ENCODE data around the gene SLC44A1. TPM values are rescaled to one million over a fixed set of nuclear protein-coding genes. Genes with fewer than 3 reads are reported as not detected.

Gene SLC44A1
- polyA plus RNA-seq, 3 donors, result 6.9 to 52.1 (median 46.5) TPM

DNA sequence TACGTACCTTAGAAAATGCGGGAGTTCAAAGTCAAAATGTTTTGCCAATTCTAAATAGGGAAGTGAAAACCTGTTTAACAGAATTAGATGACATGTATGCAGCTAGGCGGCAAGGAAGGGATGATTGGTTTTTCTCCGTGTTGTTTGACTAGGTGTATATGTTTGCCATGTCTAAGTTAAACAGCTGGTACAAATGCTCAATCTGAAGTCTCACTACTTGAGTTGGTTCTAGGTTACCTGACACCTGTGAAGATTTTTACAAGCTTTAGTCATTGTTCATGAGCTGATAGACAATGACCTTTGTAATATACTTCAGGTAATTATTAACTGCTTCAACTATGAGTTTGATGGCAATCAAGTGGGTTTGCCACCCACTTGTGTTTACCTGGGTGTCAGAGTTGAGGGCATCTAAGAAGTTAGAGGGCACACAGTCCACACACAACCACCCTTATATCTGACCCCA is 74.3 kb downstream of the SLC44A1 start:
- H3K36me3 Mint-ChIP-seq, result peaks cover 38 to 39% of the 10 kb centered on the region in 2 donors
- no peaks in the 10 kb centered on the region for H4K20me1 ChIP-seq (ENCODE audit: insufficient read depth, low read length)
- H3K4me3 ChIP-seq (replicated peaks in 1 of 3; ENCODE audit: low read depth in 2 of 3, low read length in 3 of 3), result no peak overlapping the region
- no peak overlapping the region for H3K27ac Mint-ChIP-seq
- no peaks in the 10 kb centered on the region for H3K79me2 ChIP-seq (ENCODE audit: insufficient read depth, low read length)
- H3K4me1 Mint-ChIP-seq, result no peaks in the 10 kb centered on the region
- intact Hi-C loops (cut with micrococcal nuclease), result no loop called here
- H3K9ac ChIP-seq (ENCODE audit: insufficient read depth, low read length, poor library complexity, severe bottlenecking), result no peak overlapping the region
- no peak for DNase-seq
- WGBS (ENCODE audit: insufficient coverage), result 83% methylated on average over 4 of the region's 4 CpGs
- no peaks in the 10 kb centered on the region for H3K27me3 ChIP-seq (ENCODE audit: control insufficient read depth in 2 of 2, insufficient read depth in 2 of 2, low read length in 2 of 2)
- no peaks in the 10 kb centered on the region for H3K4me1 ChIP-seq (ENCODE audit: control insufficient read depth in 1 of 2, insufficient read depth in 2 of 2, low read length in 2 of 2)
- peaks cover 11 to 54% of the 10 kb centered on the region in 2 donors for H3K36me3 ChIP-seq (replicated peaks in 1 of 2; ENCODE audit: control insufficient read depth in 1 of 2, insufficient read depth in 2 of 2, low read length in 2 of 2)
- H3K4me2 ChIP-seq (replicated peaks; ENCODE audit: extremely low read depth, low read length, poor library complexity, severe bottlenecking), result no peak overlapping the region
- H3K9me3 ChIP-seq (replicated peaks in 1 of 2; ENCODE audit: control insufficient read depth in 1 of 2, insufficient read depth in 1 of 2, low read length in 2 of 2), result no peaks in the 10 kb centered on the region
- no peak overlapping the region for H2AFZ ChIP-seq (ENCODE audit: insufficient read depth, low read depth, low read length, poor library complexity, severe bottlenecking)
- H3K27me3 Mint-ChIP-seq (ENCODE audit: low read depth in 3 of 3), result no peaks in the 10 kb centered on the region
- H3K4me3 Mint-ChIP-seq, result no peak overlapping the region
- H3K9me3 Mint-ChIP-seq, result peaks cover 0 to 1% (median 0%) of the 10 kb centered on the region in 7 donors
- TF ChIP-seq, protein P1, sequence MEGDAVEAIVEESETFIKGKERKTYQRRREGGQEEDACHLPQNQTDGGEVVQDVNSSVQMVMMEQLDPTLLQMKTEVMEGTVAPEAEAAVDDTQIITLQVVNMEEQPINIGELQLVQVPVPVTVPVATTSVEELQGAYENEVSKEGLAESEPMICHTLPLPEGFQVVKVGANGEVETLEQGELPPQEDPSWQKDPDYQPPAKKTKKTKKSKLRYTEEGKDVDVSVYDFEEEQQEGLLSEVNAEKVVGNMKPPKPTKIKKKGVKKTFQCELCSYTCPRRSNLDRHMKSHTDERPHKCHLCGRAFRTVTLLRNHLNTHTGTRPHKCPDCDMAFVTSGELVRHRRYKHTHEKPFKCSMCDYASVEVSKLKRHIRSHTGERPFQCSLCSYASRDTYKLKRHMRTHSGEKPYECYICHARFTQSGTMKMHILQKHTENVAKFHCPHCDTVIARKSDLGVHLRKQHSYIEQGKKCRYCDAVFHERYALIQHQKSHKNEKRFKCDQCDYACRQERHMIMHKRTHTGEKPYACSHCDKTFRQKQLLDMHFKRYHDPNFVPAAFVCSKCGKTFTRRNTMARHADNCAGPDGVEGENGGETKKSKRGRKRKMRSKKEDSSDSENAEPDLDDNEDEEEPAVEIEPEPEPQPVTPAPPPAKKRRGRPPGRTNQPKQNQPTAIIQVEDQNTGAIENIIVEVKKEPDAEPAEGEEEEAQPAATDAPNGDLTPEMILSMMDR (IDR thresholded peaks at IDR 0.05), result no peak
- no peak overlapping the region for H3K27ac ChIP-seq (ENCODE audit: low read depth in 1 of 2, low read length in 2 of 2)

DNA sequence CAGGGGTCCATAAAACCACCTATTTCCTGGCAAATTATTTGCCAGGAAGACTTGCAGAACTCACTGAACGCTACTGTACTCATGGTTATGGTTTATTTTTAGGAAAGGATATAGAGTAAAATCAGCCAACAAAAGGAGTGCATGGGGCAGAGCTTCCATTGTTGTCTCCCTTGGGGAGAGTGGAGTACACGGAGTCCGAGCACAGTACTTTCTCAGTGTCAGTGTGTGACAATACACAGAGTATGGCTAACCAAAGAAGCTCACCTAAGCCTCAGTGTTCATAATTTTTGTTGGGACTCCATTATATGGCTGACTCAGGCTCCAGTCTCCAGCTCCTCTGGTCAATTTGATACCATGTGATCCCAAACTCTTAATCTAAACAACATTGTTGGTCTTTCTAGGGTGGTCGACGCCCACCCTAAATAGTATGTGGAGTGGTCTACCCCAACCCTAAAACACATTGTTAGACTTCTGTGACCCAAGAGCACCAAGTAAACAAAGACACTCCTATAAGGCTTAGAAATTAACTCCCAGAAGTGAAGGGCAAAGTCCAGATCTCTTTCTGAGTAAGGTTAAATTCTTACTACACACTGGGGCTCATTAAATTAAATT is 74.9 kb downstream of the SLC44A1 start:
- H3K27ac ChIP-seq (ENCODE audit: low read depth in 1 of 2, low read length in 2 of 2), result no peak overlapping the region
- intact Hi-C loops (cut with micrococcal nuclease), result no loop called here
- Mint-ChIP-seq H3K4me1 (no peaks in the 10 kb centered on the region), H3K27ac (peak overlapping the region in 2 of 7 donors; percentile 37 to 48), H3K27me3 (ENCODE audit: low read depth in 3 of 3) (no peaks in the 10 kb centered on the region), H3K36me3 (peaks cover 33 to 39% of the 10 kb centered on the region in 2 donors), H3K9me3 (peaks cover 0 to 2% (median 0%) of the 10 kb centered on the region in 7 donors), H3K4me3 (no peak overlapping the region)
- WGBS (ENCODE audit: insufficient coverage), result 78% methylated on average over 1 of the region's 5 CpGs
- H3K79me2 ChIP-seq (ENCODE audit: insufficient read depth, low read length), result no peaks in the 10 kb centered on the region
- no peak overlapping the region for H3K4me3 ChIP-seq (replicated peaks in 1 of 3; ENCODE audit: low read depth in 2 of 3, low read length in 3 of 3)
- H3K9me3 ChIP-seq (replicated peaks in 1 of 2; ENCODE audit: control insufficient read depth in 1 of 2, insufficient read depth in 1 of 2, low read length in 2 of 2), result no peaks in the 10 kb centered on the region
- no peak overlapping the region for H3K4me2 ChIP-seq (replicated peaks; ENCODE audit: extremely low read depth, low read length, poor library complexity, severe bottlenecking)
- H3K27me3 ChIP-seq (ENCODE audit: control insufficient read depth in 2 of 2, insufficient read depth in 2 of 2, low read length in 2 of 2), result no peaks in the 10 kb centered on the region
- no peak for DNase-seq
- peaks cover 11 to 49% of the 10 kb centered on the region in 2 donors for H3K36me3 ChIP-seq (replicated peaks in 1 of 2; ENCODE audit: control insufficient read depth in 1 of 2, insufficient read depth in 2 of 2, low read length in 2 of 2)
- no peaks in the 10 kb centered on the region for H4K20me1 ChIP-seq (ENCODE audit: insufficient read depth, low read length)
- H2AFZ ChIP-seq (ENCODE audit: insufficient read depth, low read depth, low read length, poor library complexity, severe bottlenecking), result no peak overlapping the region
- no peak overlapping the region for H3K9ac ChIP-seq (ENCODE audit: insufficient read depth, low read length, poor library complexity, severe bottlenecking)
- TF ChIP-seq, protein P1 (IDR thresholded peaks at IDR 0.05), result no peak
- H3K4me1 ChIP-seq (ENCODE audit: control insufficient read depth in 1 of 2, insufficient read depth in 2 of 2, low read length in 2 of 2), result no peaks in the 10 kb centered on the region
